Suprapubic skin (tissue), 4 donors: ENCODE results near the gene DDO.

Experiments
- EP300 ChIP-seq: sonication (generic); formaldehyde crosslinking; IDR thresholded peaks from one replicate; pipeline ENCODE4 v1.6.1; 2017; ENCODE audit warnings: antibody characterized with exemption
- POLR2A ChIP-seq, 2 donors: fragments of 450-650 bp; IDR thresholded peaks; one replicate each; pipeline ENCODE4 v1.6.1; 2017; ENCODE audit warnings: antibody characterized with exemption in 2 of 2, mild to moderate bottlenecking in 2 of 2, moderate library complexity in 2 of 2
- POLR2AphosphoS5 ChIP-seq, 3 donors: sonication (generic); formaldehyde crosslinking; IDR thresholded peaks; one replicate each; pipeline ENCODE4 v1.6.1; 2017; ENCODE audit warnings: antibody characterized with exemption in 3 of 3
- TF ChIP-seq, protein P1 (sequence below), 2 donors: fragments of 200-600 bp in 1 of 2; fragments of 450-650 bp in 1 of 2; sonication (generic) in 1 of 2; IDR thresholded peaks; one replicate each; pipeline ENCODE4 v1.5.1; 2016 to 2019; ENCODE audit warnings: antibody characterized with exemption in 2 of 2, mild to moderate bottlenecking in 1 of 2, moderate library complexity in 1 of 2

- TF ChIP-seq, protein P1, sequence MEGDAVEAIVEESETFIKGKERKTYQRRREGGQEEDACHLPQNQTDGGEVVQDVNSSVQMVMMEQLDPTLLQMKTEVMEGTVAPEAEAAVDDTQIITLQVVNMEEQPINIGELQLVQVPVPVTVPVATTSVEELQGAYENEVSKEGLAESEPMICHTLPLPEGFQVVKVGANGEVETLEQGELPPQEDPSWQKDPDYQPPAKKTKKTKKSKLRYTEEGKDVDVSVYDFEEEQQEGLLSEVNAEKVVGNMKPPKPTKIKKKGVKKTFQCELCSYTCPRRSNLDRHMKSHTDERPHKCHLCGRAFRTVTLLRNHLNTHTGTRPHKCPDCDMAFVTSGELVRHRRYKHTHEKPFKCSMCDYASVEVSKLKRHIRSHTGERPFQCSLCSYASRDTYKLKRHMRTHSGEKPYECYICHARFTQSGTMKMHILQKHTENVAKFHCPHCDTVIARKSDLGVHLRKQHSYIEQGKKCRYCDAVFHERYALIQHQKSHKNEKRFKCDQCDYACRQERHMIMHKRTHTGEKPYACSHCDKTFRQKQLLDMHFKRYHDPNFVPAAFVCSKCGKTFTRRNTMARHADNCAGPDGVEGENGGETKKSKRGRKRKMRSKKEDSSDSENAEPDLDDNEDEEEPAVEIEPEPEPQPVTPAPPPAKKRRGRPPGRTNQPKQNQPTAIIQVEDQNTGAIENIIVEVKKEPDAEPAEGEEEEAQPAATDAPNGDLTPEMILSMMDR (IDR thresholded peaks at IDR 0.05) = no peak
- TF ChIP-seq POLR2AphosphoS5 (IDR thresholded peaks at IDR 0.05) (no peak), POLR2A (IDR thresholded peaks at IDR 0.05) (no peak), EP300 (no peak)
Measured at GRCh38 chr6:110456694-110457093, 41.3 kb upstream of the DDO start.
